HG03457 (cell line): ENCODE data around the gene SHB.
A peak's percentile ranks its signal among the peaks of the same experiment; 100 is the strongest.

ENCODE experiments used
- ATAC-seq: cut with Tn5 transposase; IDR thresholded peaks from one replicate; pipeline ENCODE4 v1.9.1; 2021; ENCODE audit warnings: moderate number of reproducible peaks; ENCODE audit not compliant: unreplicated experiment

The SHB gene, protein sequence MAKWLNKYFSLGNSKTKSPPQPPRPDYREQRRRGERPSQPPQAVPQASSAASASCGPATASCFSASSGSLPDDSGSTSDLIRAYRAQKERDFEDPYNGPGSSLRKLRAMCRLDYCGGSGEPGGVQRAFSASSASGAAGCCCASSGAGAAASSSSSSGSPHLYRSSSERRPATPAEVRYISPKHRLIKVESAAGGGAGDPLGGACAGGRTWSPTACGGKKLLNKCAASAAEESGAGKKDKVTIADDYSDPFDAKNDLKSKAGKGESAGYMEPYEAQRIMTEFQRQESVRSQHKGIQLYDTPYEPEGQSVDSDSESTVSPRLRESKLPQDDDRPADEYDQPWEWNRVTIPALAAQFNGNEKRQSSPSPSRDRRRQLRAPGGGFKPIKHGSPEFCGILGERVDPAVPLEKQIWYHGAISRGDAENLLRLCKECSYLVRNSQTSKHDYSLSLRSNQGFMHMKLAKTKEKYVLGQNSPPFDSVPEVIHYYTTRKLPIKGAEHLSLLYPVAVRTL

DNA sequence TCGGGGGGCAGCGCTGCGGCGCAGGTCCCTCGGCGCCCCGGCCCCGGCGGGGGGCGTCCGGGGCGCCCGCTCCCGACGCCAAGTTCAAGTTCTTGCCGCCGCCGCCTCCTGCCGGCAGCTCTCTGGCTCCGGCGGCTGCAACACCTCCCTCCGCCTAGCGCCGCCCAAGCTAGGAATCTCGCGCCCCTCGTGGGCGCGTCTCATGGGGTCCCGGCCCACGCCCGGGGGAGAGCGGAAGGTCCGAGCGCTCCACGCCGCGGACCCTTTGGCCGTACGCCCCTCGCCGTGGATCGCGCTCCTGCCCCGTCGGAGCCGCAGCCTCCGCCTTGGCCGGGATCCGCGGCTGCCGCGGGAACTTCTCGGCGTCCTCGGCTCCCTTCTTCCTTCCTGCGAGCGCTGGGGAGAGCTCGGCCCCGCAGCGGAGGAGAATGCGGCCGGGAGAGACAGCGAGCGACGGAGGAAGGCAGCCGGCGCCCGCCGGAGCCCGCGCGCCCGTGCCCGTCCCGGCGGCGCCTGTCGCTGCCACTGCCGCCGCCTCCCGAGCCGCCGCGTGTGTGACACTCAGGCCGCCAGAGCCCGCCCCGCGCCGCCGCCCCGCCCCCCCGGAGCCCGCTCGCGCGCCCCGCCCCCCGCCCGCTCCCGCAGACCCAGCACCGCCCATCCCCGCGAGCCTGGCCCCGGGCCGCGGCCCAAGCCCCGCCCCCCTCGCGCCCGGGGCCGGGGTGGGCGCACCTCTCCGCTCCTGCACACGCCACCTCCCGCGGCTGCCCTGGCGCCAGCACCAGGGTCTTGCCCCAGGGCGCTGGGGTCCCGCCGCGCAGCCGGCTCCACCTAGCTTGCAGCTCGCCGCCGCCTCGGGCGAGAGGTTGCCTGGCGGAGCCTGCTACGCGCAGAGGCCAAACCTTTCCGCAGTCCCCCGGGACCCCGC lies at the start of gene SHB:
Gene SHB, minus strand, starts transcription at position 527 of the 928 bp plus-strand sequence. CDS start 582 bp downstream, outside the sequence.
- peak; percentile 33 for ATAC-seq

DNA sequence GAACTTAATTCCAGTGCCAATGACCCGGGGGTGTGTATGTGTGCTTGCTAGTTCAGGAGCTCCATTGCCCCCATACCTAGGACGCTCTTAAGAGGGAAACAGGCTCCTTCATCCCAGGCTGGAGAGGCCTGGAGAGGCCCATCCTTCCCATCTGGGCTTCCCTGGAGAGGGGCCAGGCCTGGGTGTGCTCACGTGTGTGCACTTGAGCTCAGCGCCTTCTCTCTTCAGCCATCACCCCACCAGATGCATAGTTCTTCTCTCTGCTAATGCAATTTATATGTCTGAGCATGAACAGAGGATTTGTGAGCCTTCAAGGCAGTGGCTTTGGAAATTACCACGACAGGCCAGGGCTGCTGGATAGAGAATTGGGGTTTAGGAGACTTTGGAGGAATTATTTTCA lies 48.6 kb upstream of the SHB start:
- ATAC-seq: no peak

DNA sequence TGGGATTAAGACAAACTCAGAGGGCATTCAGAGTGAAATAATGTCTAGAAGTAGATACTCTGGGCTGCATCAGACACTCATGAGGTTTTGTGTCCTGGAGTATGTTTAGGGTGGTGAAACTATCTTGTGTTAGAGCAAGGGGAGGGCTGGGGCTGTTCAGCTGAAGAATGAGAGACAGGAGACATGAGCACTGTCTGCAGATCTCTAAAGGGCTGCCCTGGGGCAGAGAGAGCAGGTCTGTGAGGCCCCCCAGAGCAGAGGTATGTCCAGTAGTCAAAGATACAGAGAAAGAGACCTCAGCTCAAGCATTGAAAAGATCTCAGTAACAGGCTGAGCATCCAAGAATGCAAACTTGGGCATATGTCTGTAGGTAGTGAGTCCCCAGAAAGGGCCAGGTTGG lies 45.9 kb upstream of the SHB start:
- no peak for ATAC-seq

DNA sequence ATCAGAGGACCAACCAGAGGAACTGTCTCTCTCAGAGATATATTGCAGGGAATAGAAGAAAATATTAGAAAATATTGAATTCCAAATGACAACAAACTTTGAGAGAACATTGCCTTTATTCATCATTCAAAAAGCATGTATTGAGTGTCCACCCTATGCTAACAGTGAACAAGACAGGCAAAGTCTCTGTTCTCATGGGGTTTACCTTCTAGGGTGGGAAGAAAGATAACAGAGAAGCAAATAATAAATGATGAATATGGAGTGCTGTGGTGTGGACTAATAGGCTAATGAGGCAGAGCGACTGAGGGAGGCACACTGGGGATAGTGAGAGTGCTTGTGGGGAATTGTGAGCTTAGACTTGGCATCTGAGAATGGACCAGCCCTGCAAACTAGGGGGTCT lies 43.4 kb upstream of the SHB start:
- no peak for ATAC-seq

DNA sequence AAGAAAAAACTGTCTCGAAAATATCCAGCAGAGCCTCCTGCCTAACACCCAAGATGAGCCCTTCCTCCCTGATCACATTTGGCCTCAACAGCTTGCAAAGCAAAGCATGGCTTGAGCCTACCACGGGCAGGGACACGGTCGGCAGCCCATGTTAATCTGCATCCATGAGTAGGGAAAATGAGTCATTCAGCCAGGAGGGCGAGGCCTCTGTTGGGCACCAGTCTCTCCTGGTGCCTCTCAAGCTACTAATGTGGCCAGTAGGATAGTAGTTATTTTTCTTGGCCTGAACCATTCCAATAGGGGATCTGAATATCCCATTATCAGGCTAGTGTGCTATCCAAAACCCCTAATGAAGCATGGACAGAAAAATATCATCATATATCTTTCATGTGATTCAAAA lies 43.0 kb upstream of the SHB start:
- ATAC-seq: no peak

DNA sequence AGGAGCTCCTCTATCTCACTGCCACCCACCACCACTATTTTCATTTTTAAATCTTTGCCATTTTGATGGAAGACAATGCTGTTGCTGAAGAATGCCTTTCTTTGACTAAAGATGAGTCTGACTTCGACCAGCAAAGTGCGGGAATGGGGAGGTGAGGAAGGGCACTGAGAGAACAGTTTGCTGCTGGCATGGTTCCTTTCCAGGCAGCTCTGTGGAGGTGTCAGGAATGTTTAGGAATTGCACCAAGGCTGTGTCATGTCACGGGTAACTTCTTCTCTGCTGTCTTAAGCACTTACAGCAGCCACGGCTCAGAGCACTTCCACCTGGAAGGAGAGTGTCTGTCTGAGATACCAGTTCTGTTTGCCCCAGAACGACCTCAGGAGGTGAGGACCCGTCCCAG lies 41.4 kb upstream of the SHB start:
- ATAC-seq: no peak

DNA sequence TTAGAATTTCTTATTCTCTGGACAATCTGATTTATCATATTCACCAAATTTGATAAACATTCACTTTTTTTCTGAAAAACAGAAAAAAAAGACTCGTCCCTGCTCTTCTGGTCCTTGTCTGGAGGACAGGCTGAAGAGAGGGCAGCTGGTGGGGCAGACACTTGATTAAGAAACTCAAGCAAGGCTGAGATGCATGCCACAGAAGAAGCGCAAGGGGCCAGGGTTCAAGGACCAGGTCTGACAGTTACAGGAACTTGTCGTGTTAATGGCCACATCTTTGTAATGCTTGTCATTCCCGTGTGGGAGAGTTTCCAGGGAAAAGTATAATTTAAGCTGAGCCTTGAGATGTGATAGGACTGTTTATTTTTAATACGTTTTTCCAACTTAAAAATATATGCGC lies 40.6 kb upstream of the SHB start:
- no peak for ATAC-seq

DNA sequence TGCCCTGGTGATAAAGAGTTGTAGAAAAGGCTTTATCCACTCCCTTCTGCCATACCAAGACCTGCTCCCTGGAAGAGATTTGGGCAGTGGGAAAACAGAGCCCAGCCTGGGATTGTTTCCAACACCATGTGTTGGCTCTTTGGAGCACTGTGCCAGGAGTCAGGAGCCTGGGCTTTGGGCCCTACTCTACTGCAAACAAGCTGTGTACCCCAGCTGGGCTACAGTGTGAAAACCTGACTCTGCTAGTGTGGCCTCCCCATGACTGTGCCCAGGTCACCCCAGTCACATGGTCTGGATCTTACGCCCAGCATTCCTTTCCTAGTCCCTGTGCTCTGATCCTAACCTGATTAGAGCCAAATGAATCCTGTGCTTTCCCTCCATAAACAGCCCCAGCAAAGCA lies 39.3 kb upstream of the SHB start:
- no peak for ATAC-seq

DNA sequence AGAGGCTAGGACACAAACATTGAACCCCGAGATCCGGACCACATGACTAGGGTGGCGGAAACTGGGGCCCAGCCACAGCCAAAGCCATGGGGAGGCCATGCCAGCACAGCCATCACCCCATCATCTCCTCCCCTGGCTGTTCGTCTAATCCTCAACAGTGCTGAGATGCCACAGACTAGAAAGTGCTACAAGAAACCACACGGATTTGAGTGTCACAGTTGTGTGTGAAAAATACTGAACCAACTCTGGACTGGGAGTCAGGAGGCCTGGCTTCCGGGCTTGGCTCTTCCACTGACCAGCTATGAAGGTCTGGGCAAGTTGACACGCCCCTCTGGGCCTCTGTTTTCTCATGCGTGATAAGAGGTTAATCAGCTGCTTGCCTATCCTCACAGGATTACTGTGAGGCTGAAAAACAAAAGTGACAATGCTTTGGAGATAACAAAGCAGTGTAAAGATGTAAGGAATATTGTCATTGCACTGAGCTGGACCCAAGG lies 38.8 kb upstream of the SHB start:
- no peak for ATAC-seq

DNA sequence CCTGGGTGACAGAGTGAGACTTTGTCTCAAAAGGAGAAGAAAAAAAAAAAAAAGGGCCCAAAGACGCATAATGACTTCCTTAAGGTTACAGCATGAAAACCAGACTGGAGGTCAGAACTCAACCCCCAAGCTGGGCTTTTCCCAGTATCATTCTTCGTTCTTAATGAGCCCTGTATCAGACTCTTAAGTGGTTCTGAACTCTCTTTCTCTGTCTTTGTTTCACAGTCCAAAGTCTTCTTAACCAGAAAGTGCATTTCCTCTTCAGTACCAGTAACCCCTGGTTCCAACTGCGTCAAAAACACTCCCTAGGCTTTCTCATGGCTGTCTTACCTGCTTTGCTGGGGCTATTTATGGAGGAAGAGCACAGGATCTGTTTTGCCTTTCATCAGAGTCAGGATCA lies 38.4 kb upstream of the SHB start:
- no peak for ATAC-seq

DNA sequence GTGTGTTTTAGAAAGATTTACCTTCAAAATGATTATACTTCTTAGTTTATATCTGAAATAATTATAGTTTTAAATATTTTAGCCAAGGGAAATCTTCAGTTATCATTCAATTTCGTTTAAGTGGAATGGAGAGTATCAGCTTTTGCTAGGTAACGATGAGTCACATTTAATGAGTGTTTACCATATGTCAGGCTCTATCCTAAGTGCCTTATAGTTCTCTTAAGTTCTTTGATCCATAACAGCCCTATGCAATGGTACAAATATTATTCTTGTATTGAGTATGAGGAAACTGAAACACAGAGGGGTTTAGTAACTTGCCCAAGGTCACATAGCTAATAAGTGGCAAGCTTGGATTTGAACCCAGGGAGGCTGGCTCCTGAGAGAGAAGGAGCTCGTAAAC lies 37.5 kb upstream of the SHB start:
- ATAC-seq: no peak

DNA sequence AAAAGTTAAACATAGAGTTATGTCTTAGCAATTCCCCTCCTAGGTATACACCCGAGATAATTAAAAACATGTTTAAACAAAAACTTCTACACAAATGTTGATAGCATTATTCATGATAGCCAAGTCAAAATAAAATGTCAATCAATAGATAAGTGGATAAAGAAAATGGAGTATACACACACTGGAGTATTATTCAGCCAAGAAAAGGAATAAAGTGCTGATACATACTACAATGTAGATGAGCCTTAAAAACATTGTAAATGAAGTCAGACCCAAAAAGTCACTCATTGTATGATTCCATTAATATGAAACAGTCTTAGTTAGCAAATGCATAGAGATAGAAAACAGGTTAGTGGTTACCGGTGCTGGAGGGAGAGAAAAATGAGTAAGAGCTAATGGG lies 34.3 kb upstream of the SHB start:
- ATAC-seq: no peak

DNA sequence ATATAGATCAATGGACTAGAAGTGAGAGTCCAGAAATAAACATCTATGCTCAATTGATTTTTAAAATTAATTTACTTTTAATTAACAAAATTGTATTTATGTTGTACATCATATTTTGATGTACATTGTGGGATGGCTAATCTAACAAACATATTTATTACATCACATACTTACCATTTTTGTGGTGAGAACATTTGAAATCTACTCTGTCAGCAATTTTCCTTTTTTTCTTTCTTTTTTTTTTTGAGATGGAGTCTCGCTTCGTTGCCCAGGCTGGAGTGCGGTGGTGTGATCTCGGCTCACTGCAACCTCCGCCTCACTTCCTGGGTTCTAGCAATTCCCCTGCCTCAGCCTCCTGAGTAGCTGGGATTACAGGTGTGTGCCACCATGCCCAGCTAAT lies 32.4 kb upstream of the SHB start:
- ATAC-seq: no peak

DNA sequence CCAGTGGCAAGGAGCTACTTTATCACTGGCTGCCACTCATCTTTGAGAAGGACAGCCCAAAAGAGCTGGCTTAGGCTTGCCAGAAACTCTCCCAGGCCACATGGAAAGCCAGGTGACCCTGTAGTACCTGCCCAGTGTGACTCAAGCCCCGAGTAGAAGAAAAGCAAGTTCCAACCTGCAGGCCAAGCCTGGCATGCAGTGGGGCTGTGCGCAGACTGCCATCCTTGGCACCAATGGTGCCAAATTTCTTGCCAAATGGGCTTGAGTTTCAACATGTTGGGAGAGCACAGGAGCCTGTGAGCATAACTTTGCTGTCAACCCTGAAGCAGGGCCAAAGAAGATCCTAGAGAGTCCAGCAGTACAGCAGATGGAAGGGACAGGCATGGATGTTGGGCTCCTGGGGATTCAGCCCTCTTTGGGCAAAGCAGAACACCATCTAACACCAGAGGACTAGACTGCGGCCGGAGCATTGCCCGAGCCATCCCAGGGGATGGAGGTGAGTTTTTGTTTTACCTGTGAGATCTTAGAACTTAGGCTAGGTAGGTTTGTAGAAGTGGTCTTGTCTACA lies 27.3 kb upstream of the SHB start:
- no peak for ATAC-seq

DNA sequence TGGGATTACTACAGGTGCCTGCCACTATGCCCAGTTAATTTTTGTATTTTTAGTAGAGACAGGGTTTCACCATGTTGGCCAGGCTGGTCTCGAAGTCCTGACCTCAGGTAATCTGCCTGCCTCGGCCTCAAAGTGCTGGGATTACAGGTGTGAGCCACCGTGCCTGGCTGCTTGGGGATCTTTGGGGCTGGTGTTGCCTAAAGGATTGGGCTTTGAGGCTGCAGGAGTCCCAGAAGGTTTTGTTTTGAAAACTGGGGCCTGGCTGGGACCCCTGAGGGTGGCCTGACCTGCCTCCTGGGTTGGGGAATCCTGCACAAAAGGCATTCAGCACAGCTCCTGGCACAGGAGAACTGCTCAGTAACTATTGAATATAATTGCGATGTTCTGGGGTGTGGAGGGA lies 25.1 kb upstream of the SHB start:
- ATAC-seq: no peak

DNA sequence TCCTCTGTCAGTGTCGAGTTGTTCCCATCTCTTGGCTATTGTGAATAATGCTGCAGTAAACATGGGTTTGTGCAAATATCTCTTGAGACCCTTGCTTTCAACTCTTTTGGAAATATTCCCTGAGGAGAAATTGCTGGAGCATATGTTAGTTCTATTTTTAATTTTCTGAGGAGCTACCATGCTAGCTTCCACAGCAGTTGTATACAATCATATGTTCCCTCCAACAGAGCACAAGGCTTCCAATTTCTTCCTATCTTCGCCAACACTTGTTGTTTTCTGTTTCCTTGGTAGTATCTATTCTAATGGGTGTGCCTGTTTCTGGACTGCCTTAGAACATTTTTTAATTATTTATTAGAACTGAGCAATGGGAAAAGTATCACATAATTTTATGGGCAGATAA lies 23.6 kb upstream of the SHB start:
- ATAC-seq: no peak

DNA sequence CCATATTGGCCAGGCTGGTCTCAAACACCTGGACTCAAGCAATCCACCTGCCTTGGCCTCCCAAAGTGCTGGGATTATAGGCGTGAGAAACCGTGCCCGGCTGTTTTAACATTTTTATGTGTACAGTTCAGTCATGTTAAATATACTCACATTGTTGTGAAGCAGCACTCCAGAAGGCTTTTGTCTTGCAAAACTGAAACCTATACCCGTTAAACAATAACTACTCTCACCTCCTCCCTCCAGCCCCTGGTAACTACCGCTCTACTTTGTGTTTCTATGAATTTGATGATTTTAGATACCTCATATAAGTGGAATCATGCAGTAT lies 23.1 kb upstream of the SHB start:
- no peak for ATAC-seq

DNA sequence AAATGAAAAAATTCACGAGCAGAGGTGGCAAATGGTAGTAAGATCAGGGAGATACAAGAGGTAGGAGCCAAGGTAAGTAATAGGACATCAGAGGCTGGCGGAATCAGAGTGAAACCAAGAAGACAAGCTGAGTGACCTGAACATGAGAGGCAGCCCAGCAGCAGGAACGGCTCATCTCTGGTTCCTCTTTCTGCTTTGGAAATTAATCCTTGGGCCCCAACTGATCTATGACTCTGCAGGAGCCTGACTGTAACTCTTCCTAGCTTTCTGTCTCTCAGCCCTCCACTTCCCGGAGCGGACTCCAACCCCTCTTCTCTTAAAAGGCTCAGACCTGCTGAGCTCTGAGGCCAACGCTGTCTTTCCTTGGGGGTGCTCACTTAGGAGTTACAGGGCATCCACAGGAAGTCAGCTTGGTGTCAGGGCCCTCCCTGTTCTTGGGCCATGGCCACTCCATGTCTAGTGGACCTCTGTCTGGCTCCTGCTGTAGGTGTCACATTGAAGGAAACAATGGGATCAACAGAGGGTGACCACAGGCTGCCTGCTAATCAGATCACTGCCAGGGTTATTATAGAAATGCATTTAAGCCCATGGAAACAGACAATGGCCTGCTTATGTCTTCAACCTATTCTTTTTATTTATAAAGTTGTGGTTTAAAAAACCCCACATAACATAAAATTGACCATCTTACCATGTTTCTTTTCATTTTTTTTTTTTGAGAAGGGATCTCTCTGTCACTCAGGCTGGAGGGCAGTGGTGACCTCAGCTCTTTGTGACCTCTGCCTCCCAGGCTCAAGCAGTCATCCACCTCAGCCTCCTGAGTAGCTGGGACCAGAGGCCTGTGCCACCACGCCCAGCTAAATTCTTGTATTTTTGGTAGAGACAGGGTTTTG lies 22.5 kb upstream of the SHB start:
- ATAC-seq: no peak

DNA sequence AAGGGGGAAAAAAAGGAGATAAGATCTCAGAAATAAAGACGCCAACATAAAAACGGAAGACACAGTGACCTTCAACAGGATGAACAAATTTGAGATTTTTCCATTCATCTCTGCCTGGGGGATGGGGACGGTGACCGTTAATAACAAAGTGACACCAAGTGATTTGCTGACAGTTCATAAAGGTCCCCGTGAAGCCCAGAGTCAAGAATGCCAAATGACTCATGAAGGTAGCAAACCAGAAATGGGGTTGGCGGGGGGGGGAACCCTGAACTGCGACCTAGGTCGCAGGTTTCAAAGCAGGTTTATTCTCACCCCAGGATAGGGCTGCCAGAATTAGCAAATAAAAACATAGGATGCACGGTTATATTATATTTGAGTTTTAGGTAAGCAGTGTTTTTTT lies 21.1 kb upstream of the SHB start:
- no peak for ATAC-seq

DNA sequence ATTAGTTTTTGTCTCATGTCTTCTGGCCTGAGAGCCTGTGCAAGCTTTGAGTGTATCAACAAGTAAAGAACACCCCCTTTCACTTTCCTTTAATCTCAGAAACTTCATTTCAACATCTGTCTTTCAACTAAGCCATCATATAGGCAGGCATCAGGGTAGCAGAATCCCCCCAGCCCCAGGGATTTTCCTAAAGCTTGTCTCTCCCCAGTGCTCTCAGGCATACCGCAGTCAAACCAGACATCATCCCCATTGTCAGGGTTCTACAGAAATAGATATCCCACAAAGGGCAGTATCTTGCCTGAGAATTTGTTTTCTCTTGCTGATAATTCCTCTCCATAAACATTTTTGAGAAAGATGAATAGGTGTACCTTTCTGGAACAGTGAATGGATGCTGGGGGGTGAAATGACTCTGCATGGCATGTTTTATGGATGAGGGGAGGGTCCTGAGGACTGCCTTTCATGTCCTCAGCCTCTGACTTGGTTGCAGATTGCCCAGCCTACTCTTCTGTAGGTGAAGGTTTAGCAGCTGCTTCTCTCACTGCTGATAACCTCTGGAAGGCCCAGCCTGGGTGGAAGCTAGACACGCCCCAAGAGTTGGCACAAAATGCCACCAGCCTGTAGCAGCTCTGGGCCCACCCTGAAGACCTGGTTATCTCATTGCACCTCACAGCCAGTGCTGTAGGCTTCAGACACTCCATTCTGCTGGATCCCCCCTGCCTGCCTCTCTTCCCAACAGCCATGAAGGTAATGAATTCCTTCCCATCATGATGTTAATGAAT lies 20.5 kb upstream of the SHB start:
- ATAC-seq: no peak
